Ascending aorta (tissue), 2 donors: ENCODE results near the gene ZNF93. TPM values are rescaled to one million over a fixed set of nuclear protein-coding genes. Genes with fewer than 3 reads are reported as not detected.
"Not testable (repeated sequence)": the region's sequence is repeated elsewhere in the genome, so short reads cannot be mapped to it uniquely, and the experiment has no call there.

Experiments
- DNase-seq, 2 donors: peaks; one replicate each; pipeline ENCODE4 v3.0.0-alpha.2; 2019; ENCODE audit warnings: low spot score in 2 of 2
- H3K27ac ChIP-seq, 2 donors: fragments of 200-600 bp; sonication (generic); one replicate each; pipeline ENCODE4 v1.5.1; 2016 to 2017; ENCODE audit warnings: mild to moderate bottlenecking in 1 of 2
- H3K27me3 ChIP-seq: fragments of 200-600 bp; sonication (generic); one replicate; pipeline ENCODE4 v1.5.1; 2017
- H3K36me3 ChIP-seq, 2 donors: fragments of 200-600 bp; sonication (generic); one replicate each; pipeline ENCODE4 v1.5.1; 2016
- H3K4me1 ChIP-seq, 2 donors: fragments of 200-600 bp; sonication (generic); one replicate each; pipeline ENCODE4 v1.5.1; 2016 to 2017; ENCODE audit warnings: mild to moderate bottlenecking in 1 of 2
- H3K4me3 ChIP-seq, 2 donors: fragments of 200-600 bp; sonication (generic); one replicate each; pipeline ENCODE4 v1.5.1; 2016 to 2017; ENCODE audit warnings: mild to moderate bottlenecking in 1 of 2
- H3K9me3 ChIP-seq, 2 donors: fragments of 200-600 bp; sonication (generic); one replicate each; pipeline ENCODE4 v1.5.1; 2016
- CTCF ChIP-seq, 3 experiments: fragments of 200-600 bp in 2 of 3; fragments of 450-650 bp in 1 of 3; sonication (generic) in 2 of 3; IDR thresholded peaks; one replicate each; pipeline ENCODE4 v1.5.1; 2016 to 2019; ENCODE audit warnings: antibody characterized with exemption in 3 of 3, mild to moderate bottlenecking in 1 of 3, moderate library complexity in 1 of 3
- intact Hi-C: fragments of 100-400 bp; cut with DNase I; formaldehyde crosslinking; loops from one replicate; pipeline ENCODE4 v1.15.1; 2023
- total RNA-seq: library from RNA; depleted of rRNA; stranded (reverse); fragments of >200 nt; gene quantifications from one replicate; pipeline ENCODE4 v1.1.0, GENCODE V29; 2016

The ZNF93 gene
- 2.9 TPM for total RNA-seq

- peak; percentile 92 to 97 for DNase-seq
- Histone ChIP-seq H3K9me3 (peaks cover 0 to 26% of the 10 kb centered on the region in 2 donors), H3K4me3 (peak within 1 kb of the TSS; percentile 80 to 82), H3K4me1 (peaks cover 0 to 2% of the 10 kb centered on the region in 2 donors), H3K27ac (peak within 1 kb of the TSS; percentile 68 to 77), H3K36me3 (no peaks in the 10 kb centered on the region), H3K27me3 (no peaks in the 10 kb centered on the region)
- TF ChIP-seq CTCF (IDR thresholded peaks at IDR 0.05) = no peak
- intact Hi-C loops = loop anchor here (2.0 to 5.0 kb wide), 5 partner anchors 36 to 266 kb away; partner anchors contain the start of genes ATP13A1, ZNF253, ZNF486 and ZNF506
Measured at GRCh38 chr19:19900729-19901444, at the start of gene ZNF93. Gene ZNF93, plus strand, starts transcription at chr19:19900946. Its CDS starts 143 bp downstream, at chr19:19901089.

- not testable (repeated sequence) for H3K9me3 ChIP-seq, DNase-seq
Measured at GRCh38 chr19:19851740-19852139, 49.0 kb upstream of the ZNF93 start.

GRCh38 chr19:19858751-19859150 lies 42.0 kb upstream of the ZNF93 start:
- Histone ChIP-seq H3K4me1 (no peaks in the 10 kb centered on the region), H3K36me3 (no peaks in the 10 kb centered on the region), H3K4me3 (no peak overlapping the region), H3K27ac (no peak overlapping the region), H3K27me3 (no peaks in the 10 kb centered on the region), H3K9me3 (no peaks in the 10 kb centered on the region)
- DNase-seq = no peak
- TF ChIP-seq CTCF (IDR thresholded peaks at IDR 0.05) = no peak
- intact Hi-C loops = no loop called here

More at GRCh38 chr19:19851740-19852139, 49.0 kb upstream of the ZNF93 start:
- H3K4me1 ChIP-seq, H3K36me3 ChIP-seq, H3K27me3 ChIP-seq, H3K27ac ChIP-seq, intact Hi-C loops, H3K4me3 ChIP-seq: not testable (repeated sequence)

GRCh38 chr19:19860756-19861390 lies 39.9 kb upstream of the ZNF93 start:
- no peaks in the 10 kb centered on the region for H3K27me3 ChIP-seq
- no peak for TF ChIP-seq CTCF (IDR thresholded peaks at IDR 0.05)
- H3K27ac ChIP-seq = no peak overlapping the region
- no peak for DNase-seq
- H3K36me3 ChIP-seq = no peaks in the 10 kb centered on the region
- intact Hi-C loops = no loop called here
- no peaks in the 10 kb centered on the region for H3K9me3 ChIP-seq
- no peaks in the 10 kb centered on the region for H3K4me1 ChIP-seq
- H3K4me3 ChIP-seq = peak overlapping the region in 1 of 2 donors; percentile 46

- peaks cover 3 to 6% of the 10 kb centered on the region in 2 donors for H3K4me1 ChIP-seq
- no peak for TF ChIP-seq CTCF (IDR thresholded peaks at IDR 0.05)
- peak within 1 kb of the TSS; percentile 89 to 96 for H3K27ac ChIP-seq
- H3K4me3 ChIP-seq = peak within 1 kb of the TSS; percentile 79 to 93
- H3K9me3 ChIP-seq = no peaks in the 10 kb centered on the region
- no peaks in the 10 kb centered on the region for H3K36me3 ChIP-seq
- DNase-seq = peak; percentile 94 to 98
- H3K27me3 ChIP-seq = no peaks in the 10 kb centered on the region
- intact Hi-C loops = loop anchor here (1.0 to 2.0 kb wide), 4 partner anchors 35 to 213 kb away; partner anchors contain the start of genes ZNF506 and ZNF93
Measured at GRCh38 chr19:19865750-19866610, 34.8 kb upstream of the ZNF93 start, which contains the start of gene ZNF253. Gene ZNF253, plus strand, starts transcription at chr19:19865882. Its CDS starts 115 bp downstream, at chr19:19865997.
